H1 (cell line): Measurements from ENCODE around the gene CEP70. TPM values are rescaled to one million over a fixed set of nuclear protein-coding genes. Genes with fewer than 3 reads are reported as not detected.
A peak's percentile ranks its signal among the peaks of the same experiment; 100 is the strongest.

Experiments
- CTCF ChIA-PET: fragments of 300-600 bp; sonication (Branson Sonifier 250); formaldehyde crosslinking; loops from one replicate; lab custom pipeline; 2021; ENCODE audit not compliant: partially characterized antibody; lab: Charles Lee
- POLR2A ChIA-PET: fragments of 300-600 bp; sonication (Branson Sonifier 250); formaldehyde crosslinking; loops from one replicate; lab custom pipeline; 2021; ENCODE audit warnings: inconsistent platforms; ENCODE audit not compliant: partially characterized antibody; lab: Charles Lee
- DNase-seq, 2 experiments: peaks; one replicate each; pipeline versions ENCODE4 v3.0.0 to v3.0.0-alpha.2; 2010 to 2022; ENCODE audit warnings: low spot score in 2 of 2, low read depth in 1 of 2, mixed read lengths in 1 of 2
- FAIRE-seq: peaks from 2 replicates; lab custom pipeline; 2011; peaks lifted over from hg19 to GRCh38; lab: Jason Lieb, UNC
- H2AFZ ChIP-seq: 2 replicates; pipeline ENCODE4 v1.8.1; 2012; ENCODE audit warnings: low read length, inconsistent platforms
- H2AK5ac ChIP-seq: 2 replicates; pipeline ENCODE4 v1.6.1; 2013; ENCODE audit warnings: low read depth, low read length
- H2BK120ac ChIP-seq: replicated peaks from 2 replicates; pipeline ENCODE3; 2013; ENCODE audit warnings: low read depth, low read length, inconsistent platforms
- H2BK12ac ChIP-seq: 2 replicates; pipeline ENCODE4 v1.6.1; 2013; ENCODE audit warnings: low read depth, low read length
- H2BK15ac ChIP-seq: 2 replicates; pipeline ENCODE4 v1.6.1; 2013; ENCODE audit warnings: low read length
- H2BK20ac ChIP-seq: 2 replicates; pipeline ENCODE4 v1.6.1; 2013; ENCODE audit warnings: low read length
- H2BK5ac ChIP-seq: 2 replicates; pipeline ENCODE4 v1.6.1; 2013; ENCODE audit warnings: low read depth, low read length
- H3K14ac ChIP-seq: 2 replicates; pipeline ENCODE4 v1.6.1; 2013; ENCODE audit warnings: inconsistent platforms; ENCODE audit not compliant: insufficient read length
- H3K18ac ChIP-seq: 2 replicates; pipeline ENCODE4 v1.6.1; 2013; ENCODE audit warnings: low read length; ENCODE audit errors: extremely low read depth
- H3K23ac ChIP-seq: 2 replicates; pipeline ENCODE4 v1.6.1; 2013; ENCODE audit warnings: inconsistent platforms; ENCODE audit not compliant: insufficient read length
- H3K23me2 ChIP-seq: 2 replicates; pipeline ENCODE4 v1.6.1; 2013; ENCODE audit warnings: low read depth, low read length
- H3K27ac ChIP-seq: 2 replicates; pipeline ENCODE4 v1.6.1; 2011; ENCODE audit warnings: low read depth, low read length, inconsistent platforms
- H3K27me3 ChIP-seq, 4 experiments: replicated peaks in 1 of 4; 1 replicate in 1 of 4; 2 replicates in 3 of 4; pipeline versions ENCODE4 v1.6.1 to v1.8.1; 2011 to 2013; ENCODE audit warnings: low read length in 3 of 4, mild to moderate bottlenecking in 3 of 4, inconsistent platforms in 2 of 4, mixed read lengths in 2 of 4, moderate library complexity in 1 of 4; ENCODE audit not compliant: control insufficient read depth in 3 of 4, insufficient read depth in 3 of 4; ENCODE audit errors: extremely low read depth in 1 of 4
- H3K36me3 ChIP-seq, 4 experiments: 2 replicates each; pipeline versions ENCODE4 v1.6.1 to v1.8.1; 2011 to 2013; ENCODE audit warnings: mild to moderate bottlenecking in 4 of 4, low read length in 3 of 4, moderate library complexity in 2 of 4, control low read depth in 1 of 4, inconsistent platforms in 1 of 4; ENCODE audit not compliant: insufficient read depth in 4 of 4, control insufficient read depth in 2 of 4
- H3K4ac ChIP-seq: replicated peaks from 2 replicates; pipeline ENCODE3; 2013; ENCODE audit warnings: low read length, low read depth, mixed read lengths, inconsistent platforms; ENCODE audit not compliant: insufficient read length
- H3K4me1 ChIP-seq, 4 experiments: replicated peaks in 1 of 4; 1 replicate in 1 of 4; 2 replicates in 3 of 4; pipeline versions ENCODE4 v1.6.1 to v1.8.1; 2011 to 2013; ENCODE audit warnings: low read length in 3 of 4, inconsistent platforms in 2 of 4, mixed read lengths in 1 of 4; ENCODE audit not compliant: insufficient read depth in 4 of 4, control insufficient read depth in 3 of 4
- H3K4me2 ChIP-seq, 2 experiments: 2 replicates each; pipeline versions ENCODE4 v1.6.1 to v1.8.1; 2011 to 2013; ENCODE audit warnings: low read depth in 2 of 2, low read length in 2 of 2, control low read depth in 1 of 2, inconsistent platforms in 1 of 2, mild to moderate bottlenecking in 1 of 2; ENCODE audit not compliant: insufficient read depth in 1 of 2
- H3K4me3 ChIP-seq, 4 experiments: fragments of 200-600, 300-600 bp in 1 of 4; sonication (generic), shearing (Covaris generic), sonication (Bioruptor Twin) in 1 of 4; 2 replicates each; pipeline versions ENCODE4 v1.5.1 to v1.8.1; 2011 to 2016; ENCODE audit warnings: low read length in 4 of 4, low read depth in 3 of 4, control low read depth in 2 of 4, inconsistent platforms in 2 of 4, mild to moderate bottlenecking in 2 of 4, mixed read lengths in 1 of 4, moderate library complexity in 1 of 4; ENCODE audit not compliant: insufficient read depth in 2 of 4; ENCODE audit errors: extremely low read depth in 1 of 4
- H3K56ac ChIP-seq: replicated peaks from 2 replicates; pipeline ENCODE3; 2013; ENCODE audit warnings: low read depth, mild to moderate bottlenecking, mixed read lengths, low read length, inconsistent platforms; ENCODE audit not compliant: insufficient read length
- H3K79me1 ChIP-seq: 2 replicates; pipeline ENCODE4 v1.6.1; 2013; ENCODE audit warnings: low read depth, low read length, control low read depth
- H3K79me2 ChIP-seq, 2 experiments: 2 replicates each; pipeline versions ENCODE4 v1.6.1 to v1.8.1; 2012 to 2013; ENCODE audit warnings: low read length in 2 of 2, mild to moderate bottlenecking in 2 of 2, inconsistent platforms in 1 of 2; ENCODE audit not compliant: insufficient read depth in 2 of 2, control insufficient read depth in 1 of 2
- H3K9ac ChIP-seq, 4 experiments: replicated peaks in 1 of 4; 1 replicate in 1 of 4; 2 replicates in 3 of 4; pipeline versions ENCODE4 v1.6.1 to v1.8.1; 2011 to 2013; ENCODE audit warnings: low read depth in 3 of 4, low read length in 3 of 4, control low read depth in 2 of 4, mild to moderate bottlenecking in 2 of 4, moderate library complexity in 2 of 4, inconsistent platforms in 1 of 4; ENCODE audit errors: extremely low read depth in 1 of 4
- H3K9me3 ChIP-seq, 2 experiments: 2 replicates each; pipeline versions ENCODE4 v1.6.1 to v1.8.1; 2012 to 2013; ENCODE audit warnings: mild to moderate bottlenecking in 2 of 2, moderate library complexity in 2 of 2, control low read depth in 1 of 2, inconsistent platforms in 1 of 2, low read depth in 1 of 2, low read length in 1 of 2, mixed read lengths in 1 of 2; ENCODE audit not compliant: insufficient read depth in 2 of 2
- H4K20me1 ChIP-seq, 2 experiments: replicated peaks in 1 of 2; 2 replicates each; pipeline versions ENCODE3 to v1.8.1; 2011 to 2013; ENCODE audit warnings: inconsistent platforms in 2 of 2, low read length in 2 of 2, mild to moderate bottlenecking in 1 of 2; ENCODE audit not compliant: insufficient read depth in 2 of 2, control insufficient read depth in 1 of 2
- H4K5ac ChIP-seq: 2 replicates; pipeline ENCODE4 v1.6.1; 2013; ENCODE audit warnings: low read length, low read depth, mixed read lengths, inconsistent platforms; ENCODE audit not compliant: insufficient read length
- H4K8ac ChIP-seq: 2 replicates; pipeline ENCODE4 v1.8.0; 2013; ENCODE audit warnings: mild to moderate bottlenecking, moderate library complexity, low read length, inconsistent platforms; ENCODE audit not compliant: insufficient read depth; ENCODE audit errors: extremely low read depth
- H4K91ac ChIP-seq: replicated peaks from 2 replicates; pipeline ENCODE3; 2013; ENCODE audit warnings: low read length, mixed read lengths, inconsistent platforms; ENCODE audit not compliant: insufficient read length
- ASH2L ChIP-seq: fragments of 200-600, 300-600 bp; sonication (generic); IDR thresholded peaks from one replicate; pipeline ENCODE4 v1.7.1; 2017; ENCODE audit warnings: low read length
- BCL11A ChIP-seq, 2 experiments: IDR thresholded peaks; one replicate each; pipeline ENCODE4 v1.6.1; 2011; ENCODE audit warnings: low read depth in 2 of 2, low read length in 2 of 2, mild to moderate bottlenecking in 2 of 2
- CHD1 ChIP-seq: IDR thresholded peaks from 2 replicates; pipeline ENCODE4 v1.6.1; 2012; ENCODE audit warnings: low read depth, low read length, improper control_type of control experiment
- HDAC6 ChIP-seq: IDR thresholded peaks from one replicate; pipeline ENCODE4 v1.7.1; 2012; ENCODE audit warnings: low read depth, mild to moderate bottlenecking, inconsistent platforms, low read length, moderate library complexity
- MAFK ChIP-seq: IDR thresholded peaks from 2 replicates; pipeline ENCODE4 v1.6.1; 2012; ENCODE audit warnings: low read depth, mild to moderate bottlenecking, improper control_type of control experiment, low read length
- POLR2A ChIP-seq, 2 experiments: IDR thresholded peaks; 1 replicate in 1 of 2; 2 replicates in 1 of 2; pipeline ENCODE4 v1.6.1; 2011; ENCODE audit warnings: low read depth in 2 of 2, low read length in 2 of 2, mild to moderate bottlenecking in 2 of 2; ENCODE audit errors: control extremely low read depth in 1 of 2
- RBBP5 ChIP-seq: IDR thresholded peaks from 2 replicates; pipeline ENCODE4 v1.7.1; 2012; ENCODE audit warnings: low read depth, mild to moderate bottlenecking, inconsistent platforms, low read length, moderate library complexity, borderline replicate concordance
- SP1 ChIP-seq: IDR thresholded peaks from 2 replicates; pipeline ENCODE4 v1.6.1; 2011; ENCODE audit warnings: low read depth, low read length
- SUZ12 ChIP-seq: fragments of 200-600 bp; sonication (generic); IDR thresholded peaks from 2 replicates; pipeline ENCODE4 v1.6.1; 2012; ENCODE audit warnings: mild to moderate bottlenecking, inconsistent platforms, low read length, moderate library complexity, mixed read lengths
- TCF12 ChIP-seq: IDR thresholded peaks from 2 replicates; pipeline ENCODE4 v1.6.1; 2011; ENCODE audit warnings: low read depth, mild to moderate bottlenecking, low read length
- WGBS, 2 experiments: shearing (Covaris generic) in 1 of 2; methylation state at CpG; one replicate each; pipeline versions ENCODE4 v1.1.6 to v1.1.7; 2013 to 2015; ENCODE audit warnings: low lambda C conversion rate in 2 of 2, mixed read lengths in 2 of 2, inconsistent platforms in 1 of 2, low coverage in 1 of 2, missing lambda C conversion rate in 1 of 2; ENCODE audit not compliant: insufficient replicate concordance in 2 of 2, insufficient coverage in 1 of 2, insufficient read length in 1 of 2; ENCODE audit errors: extremely low coverage in 1 of 2, missing lambda C conversion rate in 1 of 2; 5-methylcytosine and 5-hydroxymethylcytosine counted together
- polyA plus RNA-seq, 7 experiments: library from polyadenylated mRNA; depleted of rRNA in 3 of 7; stranded (reverse) in 5 of 7; unstranded in 2 of 7; fragments of >200 nt in 5 of 7; fragments of 200-250 nt in 2 of 7; gene quantifications; 1 replicate in 5 of 7; 2 replicates in 1 of 7; 4 replicates in 1 of 7; pipeline versions ENCODE4 v1.2.1 to v1.2.3, GENCODE V29; 2011 to 2013; ENCODE audit warnings: missing spikeins in 2 of 7, mixed read lengths in 2 of 7
- total RNA-seq: library from RNA; stranded (reverse); fragmentation: NEBNext Ultra II Directional; extraction: Animal tissue kit (Norgen Biotek cat#: 25700); gene quantifications from 2 replicates; pipeline ENCODE4 v1.2.1, GENCODE V29; 2021

Gene CEP70
- total and polyA plus RNA-seq, 2 of the 8 experiments (the other 6 are each of a cell fraction or from before 2014, with no cell fraction given): 3.9 to 26.2 TPM

GRCh38 chr3:138578961-138579574, 15.0 kb downstream of the CEP70 start:
- Histone ChIP-seq H3K36me3 (no peaks in the 10 kb centered on the region), H3K23ac (no peak overlapping the region), H4K91ac (no peak overlapping the region), H2BK5ac (no peak overlapping the region), H3K9me3 (peaks cover 3 to 5% of the 10 kb centered on the region in 2 experiments), H2BK12ac (no peak overlapping the region), H3K27me3 (no peaks in the 10 kb centered on the region), H3K18ac (no peak overlapping the region), H4K20me1 (no peaks in the 10 kb centered on the region), H3K56ac (no peak overlapping the region), H3K27ac (no peak overlapping the region)
- FAIRE-seq: no peak
- 91% methylated on average over 6 of the region's 6 CpGs; no CpG with 5 or more reads in 1 of the 2 experiments for WGBS, 2 experiments
- POLR2A ChIA-PET: interaction anchor here (0.9 to 2.4 kb wide), 3 partner anchors 12 to 15 kb away, joined by 3 to 11 read pairs (median 4); partner anchors contain the start of gene CEP70
- TF ChIP-seq ASH2L (no peak), HDAC6 (no peak), SUZ12 (no peak), POLR2A (IDR thresholded peaks at IDR 0.05; ENCODE audit: control extremely low read depth in 1 of 2, low read depth in 2 of 2, low read length in 2 of 2) (no peak), MAFK (no peak), CHD1 (no peak), TCF12 (no peak), BCL11A (IDR thresholded peaks at IDR 0.05; ENCODE audit: low read depth in 2 of 2, low read length in 2 of 2) (no peak), SP1 (no peak), RBBP5 (no peak)
- TF ChIP-seq, all 59 proteins: peak for 0
- Histone ChIP-seq H3K4me2 (peak overlapping the region; percentile 19 to 43; a peak in 1 of 4 replicates), H2BK120ac (no peak overlapping the region), H3K79me2 (no peaks in the 10 kb centered on the region; a peak in 1 of 4 replicates), H3K23me2 (no peaks in the 10 kb centered on the region; the same call in 1 of the 2 replicates), H4K8ac (no peak overlapping the region), H3K9ac (no peak overlapping the region), H2BK15ac (no peak overlapping the region), H3K4me1 (peaks cover 4 to 11% (median 5%) of the 10 kb centered on the region in 4 experiments), H2AK5ac (no peak overlapping the region), H2BK20ac (0 out of 2 replicates have a peak overlapping the region, but pooled peaks have one; percentile 25), H3K14ac (no peak overlapping the region), H3K79me1 (no peaks in the 10 kb centered on the region), H4K5ac (no peak overlapping the region), H2AFZ (no peak overlapping the region), H3K4me3 (no peak overlapping the region), H3K4ac (no peak overlapping the region)
- no peak for DNase-seq
- CTCF ChIA-PET: interaction anchor here (0.8 to 1.4 kb wide), 4 partner anchors 15 to 362 kb away, joined by 3 to 4 read pairs (median 4); partner anchors contain the start of gene CEP70
